ENCODE results near the gene DRC1.

- TF ChIP-seq CTCF (conservative IDR thresholded peaks at IDR 0.05; ENCODE audit: low read depth, low read length): no peak
- no peak for TF ChIP-seq EZH2 (IDR thresholded peaks at IDR 0.05; ENCODE audit: borderline replicate concordance, low read depth, low read length, poor library complexity, severe bottlenecking)
These were observed 69.0 kb downstream of the DRC1 start for GRCh38 chr2:26470601-26471260.

All from A673 (cell line).